SU-DHL-6 (cell line): ENCODE data around the gene PGAP6.

Experiments
- H2AFZ ChIP-seq: fragments of 200-600 bp; sonication (generic); 2 replicates; pipeline ENCODE4 v1.6.1; 2014; ENCODE audit warnings: low read depth, mild to moderate bottlenecking, moderate library complexity, mixed read lengths, antibody characterized with exemption, low read length; ENCODE audit not compliant: severe bottlenecking
- H3F3A ChIP-seq: fragments of 200-600 bp; shearing (Covaris generic); 2 replicates; pipeline ENCODE4 v1.6.0; 2016; ENCODE audit warnings: antibody characterized with exemption, mild to moderate bottlenecking; ENCODE audit not compliant: insufficient read depth
- H3K27ac ChIP-seq: fragments of 200-600 bp; sonication (generic); 2 replicates; pipeline ENCODE4 v1.5.1; 2016; ENCODE audit warnings: low read depth, mild to moderate bottlenecking, low read length, moderate library complexity, mixed read lengths
- H3K27me3 ChIP-seq: fragments of 200-600 bp; sonication (generic), shearing (Covaris generic); 2 replicates; pipeline ENCODE4 v1.6.0; 2014; ENCODE audit warnings: mild to moderate bottlenecking, low read length
- H3K36me3 ChIP-seq: fragments of 200-600 bp; sonication (generic); 2 replicates; pipeline ENCODE4 v1.6.1; 2014; ENCODE audit warnings: mild to moderate bottlenecking, low read length, mixed read lengths
- H3K4me2 ChIP-seq: fragments of 300-600, 200-600 bp; shearing (Covaris generic), sonication (generic); 2 replicates; pipeline ENCODE4 v1.6.0; 2014; ENCODE audit warnings: low read length, low read depth, mild to moderate bottlenecking; ENCODE audit not compliant: poor library complexity, severe bottlenecking
- H3K4me3 ChIP-seq: fragments of 200-600 bp; sonication (generic); 2 replicates; pipeline ENCODE4 v1.5.1; 2014; ENCODE audit warnings: antibody characterized with exemption, low read length, mild to moderate bottlenecking, mixed read lengths; ENCODE audit not compliant: insufficient read depth, poor library complexity, severe bottlenecking
- H3K79me2 ChIP-seq: fragments of 200-600 bp; sonication (generic); 2 replicates; pipeline ENCODE4 v1.6.1; 2014; ENCODE audit warnings: mild to moderate bottlenecking, low read length, moderate library complexity; ENCODE audit not compliant: insufficient read depth
- H3K9ac ChIP-seq: fragments of 200-600 bp; sonication (generic); 2 replicates; pipeline ENCODE4 v1.7.0; 2014; ENCODE audit warnings: mild to moderate bottlenecking, low read length
- H3K9me2 ChIP-seq: fragments of 200-600 bp; sonication (generic); replicated peaks from 2 replicates; pipeline ENCODE4 v1.6.1; 2014; ENCODE audit warnings: low read length; ENCODE audit not compliant: insufficient read depth
- H3K9me3 ChIP-seq: fragments of 200-600 bp; sonication (generic); 2 replicates; pipeline ENCODE4 v1.6.1; 2014; ENCODE audit warnings: low read length, mixed read lengths; ENCODE audit not compliant: insufficient read depth
- H4K20me1 ChIP-seq: fragments of 200-600 bp; sonication (generic); 2 replicates; pipeline ENCODE4 v1.6.1; 2014; ENCODE audit warnings: low read depth, mild to moderate bottlenecking, antibody characterized with exemption, low read length, moderate library complexity, mixed read lengths
- EZH2phosphoT487 ChIP-seq: fragments of 200-600 bp; sonication (generic), shearing (Covaris generic); conservative IDR thresholded peaks from 2 replicates; pipeline ENCODE4 v1.6.1; 2018; ENCODE audit warnings: mild to moderate bottlenecking, antibody characterized with exemption, low read length, moderate library complexity, mixed read lengths
- TF ChIP-seq, protein P1 (sequence below): fragments of 200-600 bp; sonication (generic); IDR thresholded peaks from one replicate; pipeline ENCODE4 v1.5.1; 2017; ENCODE audit warnings: antibody characterized with exemption, mild to moderate bottlenecking, low read length, moderate library complexity; ENCODE audit not compliant: insufficient read depth, poor library complexity, severe bottlenecking

Gene PGAP6

DNA sequence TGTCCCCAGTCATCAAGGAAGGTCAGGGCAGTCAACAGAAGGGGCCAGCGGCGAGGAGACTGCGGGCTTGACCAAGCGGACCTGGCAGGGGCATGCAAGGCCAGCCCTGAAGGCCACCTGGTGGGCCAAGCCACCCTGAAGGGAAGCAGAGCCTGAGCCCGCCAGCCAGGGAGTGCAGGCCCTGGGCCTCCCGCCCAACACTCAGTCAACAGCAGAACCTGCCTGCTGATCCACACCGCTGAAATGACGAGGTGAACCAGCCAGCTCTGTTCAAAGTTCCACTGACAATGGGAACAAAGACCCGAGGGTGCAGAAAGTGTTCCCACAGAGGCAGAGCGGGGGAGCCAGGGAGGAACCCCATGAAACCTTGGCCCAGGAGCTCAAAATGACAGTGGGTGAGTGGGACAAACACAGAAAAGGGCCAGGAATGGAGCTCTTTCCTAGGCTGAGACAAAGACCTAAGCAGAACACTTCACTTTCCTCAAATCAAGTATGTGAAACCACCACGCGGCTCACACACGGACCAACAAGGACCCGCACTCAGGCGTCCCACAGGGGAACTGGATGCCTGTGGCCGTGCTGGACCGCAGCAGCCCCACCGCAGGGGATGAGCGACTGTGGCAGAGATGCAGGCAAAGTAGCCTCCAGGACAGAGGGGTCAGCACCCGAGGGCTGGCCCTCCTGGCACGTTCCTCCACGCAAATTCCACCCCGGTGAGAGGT is 41.2 kb downstream of the PGAP6 start:
- no peaks in the 10 kb centered on the region for H3K9me3 ChIP-seq
- H3K9me2 ChIP-seq, result no peaks in the 10 kb centered on the region
- TF ChIP-seq, protein P1, sequence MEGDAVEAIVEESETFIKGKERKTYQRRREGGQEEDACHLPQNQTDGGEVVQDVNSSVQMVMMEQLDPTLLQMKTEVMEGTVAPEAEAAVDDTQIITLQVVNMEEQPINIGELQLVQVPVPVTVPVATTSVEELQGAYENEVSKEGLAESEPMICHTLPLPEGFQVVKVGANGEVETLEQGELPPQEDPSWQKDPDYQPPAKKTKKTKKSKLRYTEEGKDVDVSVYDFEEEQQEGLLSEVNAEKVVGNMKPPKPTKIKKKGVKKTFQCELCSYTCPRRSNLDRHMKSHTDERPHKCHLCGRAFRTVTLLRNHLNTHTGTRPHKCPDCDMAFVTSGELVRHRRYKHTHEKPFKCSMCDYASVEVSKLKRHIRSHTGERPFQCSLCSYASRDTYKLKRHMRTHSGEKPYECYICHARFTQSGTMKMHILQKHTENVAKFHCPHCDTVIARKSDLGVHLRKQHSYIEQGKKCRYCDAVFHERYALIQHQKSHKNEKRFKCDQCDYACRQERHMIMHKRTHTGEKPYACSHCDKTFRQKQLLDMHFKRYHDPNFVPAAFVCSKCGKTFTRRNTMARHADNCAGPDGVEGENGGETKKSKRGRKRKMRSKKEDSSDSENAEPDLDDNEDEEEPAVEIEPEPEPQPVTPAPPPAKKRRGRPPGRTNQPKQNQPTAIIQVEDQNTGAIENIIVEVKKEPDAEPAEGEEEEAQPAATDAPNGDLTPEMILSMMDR, result no peak
- no peak for TF ChIP-seq EZH2phosphoT487
- H3F3A ChIP-seq, result no peaks in the 10 kb centered on the region
- H3K27ac ChIP-seq, result no peak overlapping the region
- H3K9ac ChIP-seq, result no peak overlapping the region
- peaks cover 47% of the 10 kb centered on the region for H3K79me2 ChIP-seq
- H2AFZ ChIP-seq, result no peak overlapping the region
- H3K36me3 ChIP-seq, result no peaks in the 10 kb centered on the region
- H3K27me3 ChIP-seq, result no peaks in the 10 kb centered on the region
- no peaks in the 10 kb centered on the region for H4K20me1 ChIP-seq
- no peak overlapping the region for H3K4me2 ChIP-seq
- no peak overlapping the region for H3K4me3 ChIP-seq

DNA sequence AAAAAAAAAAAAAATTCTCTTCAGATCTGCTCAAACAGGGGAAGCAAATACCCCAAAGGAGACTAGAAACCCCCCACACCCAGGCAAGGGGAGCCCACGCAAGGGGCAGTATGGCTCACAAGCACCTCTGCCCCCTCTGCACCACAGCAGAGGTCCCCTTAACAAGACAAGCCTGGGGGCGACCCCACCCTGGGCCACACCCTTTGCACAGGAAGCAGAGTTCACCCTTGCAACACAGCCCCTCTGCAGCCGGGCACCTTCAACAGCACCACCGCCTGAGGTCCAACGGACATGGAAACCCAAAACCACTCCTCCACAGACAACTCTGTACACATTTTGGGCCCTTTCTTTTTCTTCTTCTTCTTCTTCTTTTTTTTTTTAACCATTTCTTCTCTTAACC is 42.1 kb downstream of the PGAP6 start:
- Histone ChIP-seq H3K4me3 (no peak overlapping the region), H4K20me1 (no peaks in the 10 kb centered on the region), H3K9me3 (no peaks in the 10 kb centered on the region), H3K36me3 (no peaks in the 10 kb centered on the region), H3K9ac (no peak overlapping the region), H3K9me2 (no peaks in the 10 kb centered on the region), H2AFZ (no peak overlapping the region), H3K4me2 (no peak overlapping the region), H3F3A (no peaks in the 10 kb centered on the region), H3K27ac (no peak overlapping the region), H3K79me2 (peaks cover 55% of the 10 kb centered on the region), H3K27me3 (no peaks in the 10 kb centered on the region)
- TF ChIP-seq EZH2phosphoT487, result no peak
- TF ChIP-seq, protein P1, result no peak

DNA sequence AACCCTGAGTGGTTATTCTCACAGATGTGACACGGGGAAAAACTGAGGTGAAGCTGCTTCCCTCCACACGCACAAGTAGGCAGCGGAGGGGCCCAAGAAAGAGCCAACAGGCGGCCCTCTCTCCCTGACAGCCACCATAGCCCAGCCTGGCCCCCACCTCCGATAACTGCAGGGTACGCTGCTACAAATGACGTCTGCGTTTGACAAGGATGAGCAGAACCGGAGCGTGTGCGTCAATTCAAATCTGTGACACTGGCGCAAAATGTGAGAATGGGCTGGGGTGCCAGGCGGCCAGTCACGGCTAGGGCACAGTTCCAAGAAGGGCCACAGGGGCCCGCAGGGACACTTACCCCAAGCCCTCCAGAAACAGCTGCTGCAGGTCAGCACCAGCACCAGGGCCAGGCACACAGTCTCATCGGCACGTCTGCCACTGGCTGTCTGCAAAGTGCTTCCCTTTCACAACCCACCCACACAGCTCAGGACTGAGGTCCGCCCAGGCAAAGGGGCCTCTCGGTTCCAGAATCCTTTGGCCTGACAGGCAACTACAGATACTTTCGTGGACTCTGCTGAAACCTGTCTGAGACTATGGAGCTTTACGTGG is 43.7 kb downstream of the PGAP6 start:
- Histone ChIP-seq H3K36me3 (no peaks in the 10 kb centered on the region), H3K4me3 (no peak overlapping the region), H3K9me3 (no peaks in the 10 kb centered on the region), H3K4me2 (no peak overlapping the region), H3F3A (no peaks in the 10 kb centered on the region), H3K27me3 (no peaks in the 10 kb centered on the region), H3K27ac (no peak overlapping the region), H3K79me2 (peaks cover 58% of the 10 kb centered on the region), H3K9ac (no peak overlapping the region), H3K9me2 (no peaks in the 10 kb centered on the region), H2AFZ (no peak overlapping the region), H4K20me1 (no peaks in the 10 kb centered on the region)
- no peak for TF ChIP-seq EZH2phosphoT487
- TF ChIP-seq, protein P1, result no peak
